Heart left ventricle (tissue), 16 donors: ENCODE measurements around the gene RNF43. TPM values are rescaled to one million over a fixed set of nuclear protein-coding genes. Genes with fewer than 3 reads are reported as not detected.

Experiments
- ATAC-seq, 4 donors: fragments of 200-7000 bp; cut with Tn5 transposase; one replicate each; pipeline ENCODE4 v1.9.1; 2020 to 2022; ENCODE audit warnings: moderate library complexity in 4 of 4, mild to moderate bottlenecking in 3 of 4, moderate number of reproducible peaks in 1 of 4
- DNase-seq, 5 donors: peaks; one replicate each; pipeline ENCODE4 v3.0.0-alpha.2; 2020
- H3K27ac ChIP-seq, 12 donors: fragments of 200-600 bp; sonication (generic) in 4 of 12; one replicate each; pipeline versions ENCODE4 v1.5.0 to v1.8.0; 2016 to 2022; ENCODE audit warnings: mild to moderate bottlenecking in 2 of 12
- H3K27me3 ChIP-seq, 9 donors: fragments of 200-600 bp; sonication (generic) in 2 of 9; one replicate each; pipeline versions ENCODE4 v1.5.1 to v1.8.0; 2016 to 2022; ENCODE audit warnings: mild to moderate bottlenecking in 3 of 9
- H3K36me3 ChIP-seq, 9 donors: fragments of 200-600 bp; sonication (generic) in 2 of 9; one replicate each; pipeline versions ENCODE4 v1.5.0 to v1.8.0; 2018 to 2022; ENCODE audit warnings: mild to moderate bottlenecking in 2 of 9
- H3K4me1 ChIP-seq, 12 donors: fragments of 200-600 bp; sonication (generic) in 4 of 12; one replicate each; pipeline versions ENCODE4 v1.5.0 to v1.8.0; 2016 to 2022; ENCODE audit warnings: mild to moderate bottlenecking in 3 of 12
- H3K4me3 ChIP-seq, 12 donors: fragments of 200-600 bp; sonication (generic) in 4 of 12; one replicate each; pipeline versions ENCODE4 v1.5.0 to v1.8.0; 2017 to 2022; ENCODE audit warnings: mild to moderate bottlenecking in 9 of 12, moderate library complexity in 4 of 12
- H3K9me3 ChIP-seq, 12 donors: fragments of 200-600 bp; sonication (generic) in 4 of 12; one replicate each; pipeline versions ENCODE4 v1.5.0 to v1.8.0; 2016 to 2022; ENCODE audit warnings: mild to moderate bottlenecking in 1 of 12
- POLR2A ChIP-seq, 2 donors: fragments of 450-650 bp; IDR thresholded peaks; one replicate each; pipeline ENCODE4 v1.6.1; 2017; ENCODE audit warnings: antibody characterized with exemption in 2 of 2, mild to moderate bottlenecking in 2 of 2, moderate library complexity in 2 of 2
- WGBS, 4 donors: extraction: QIAGEN DNeasy Blood & Tissue Kit in 2 of 4; methylation state at CpG; one replicate each; pipeline versions ENCODE4 v1.1.5 to v1.1.7; 2013 to 2018; 5-methylcytosine and 5-hydroxymethylcytosine counted together
- intact Hi-C, 10 donors: fragments of 100-400 bp; cut with DNase I; formaldehyde crosslinking; loops; one replicate each; pipeline versions ENCODE4 v1.11.1 to v1.14.2; 2022
- polyA plus RNA-seq, 2 donors: library from polyadenylated mRNA; stranded (reverse); fragments of 200-250 nt; gene quantifications; one replicate each; pipeline ENCODE4 v1.2.3, GENCODE V29; 2013
- total RNA-seq, 9 donors: library from RNA; depleted of rRNA in 2 of 9; stranded (reverse); fragments of >200 nt in 2 of 9; fragmentation: NEBNext Ultra II Directional in 3 of 9; extraction: Animal tissue kit (Norgen Biotek cat#: 25700) in 3 of 9; gene quantifications; one replicate each; pipeline versions ENCODE4 v1.1.0 to v1.2.4, GENCODE V29; 2016 to 2023
- TF ChIP-seq, protein P1 (sequence below), 12 donors: fragments of 200-600 bp; sonication (generic) in 4 of 12; IDR thresholded peaks; one replicate each; pipeline versions ENCODE4 v1.5.0 to v1.8.0; 2018 to 2022; ENCODE audit warnings: antibody characterized with exemption in 12 of 12, mild to moderate bottlenecking in 5 of 12
- donor health status: ischemic (EF 13 %, LVEDD 7.1; RV severe dilation, severe dysfunction).
- donor health status: healthy with polysubstance abuse.
- donor health status: DM: no; HTN: yes; CAD: no.
- donor health status: DM: no; HTN: no; CAD: no.
- donor health status: ischemic (EF 25% LVEDD 6.9; RV normal size, moderate dysfunction).
- donor health status: ischemic (EF 25% LVEDD 5.7; RV mildly dilated, moderate dysfunction).
- donor health status: healthy.
- donor health status: DM: yes; HTN: yes; CAD: no.
- donor health status: ischemic (EF 35%, LVEDD 5.7; RV mildly dilated, moderate dysfunction).
- donor health status: nonischemic (EF 11% LVEDD 7.7; RV severe dilation, severe dysfunction).
- donor health status: DM: yes; HTN: yes; CAD: no.
- donor health status: PGD.
- donor health status: ischemic (EF 29% LVEDD 5.4; RV normal size, mild dysfunction).
- donor health status: nonischemic (EF 23%, LVEDD 6.1; RV moderate dilation, normal function).

RNF43 gene
- total and polyA plus RNA-seq, 11 donors = 1.9 to 7.5 (median 4.9) TPM

DNA sequence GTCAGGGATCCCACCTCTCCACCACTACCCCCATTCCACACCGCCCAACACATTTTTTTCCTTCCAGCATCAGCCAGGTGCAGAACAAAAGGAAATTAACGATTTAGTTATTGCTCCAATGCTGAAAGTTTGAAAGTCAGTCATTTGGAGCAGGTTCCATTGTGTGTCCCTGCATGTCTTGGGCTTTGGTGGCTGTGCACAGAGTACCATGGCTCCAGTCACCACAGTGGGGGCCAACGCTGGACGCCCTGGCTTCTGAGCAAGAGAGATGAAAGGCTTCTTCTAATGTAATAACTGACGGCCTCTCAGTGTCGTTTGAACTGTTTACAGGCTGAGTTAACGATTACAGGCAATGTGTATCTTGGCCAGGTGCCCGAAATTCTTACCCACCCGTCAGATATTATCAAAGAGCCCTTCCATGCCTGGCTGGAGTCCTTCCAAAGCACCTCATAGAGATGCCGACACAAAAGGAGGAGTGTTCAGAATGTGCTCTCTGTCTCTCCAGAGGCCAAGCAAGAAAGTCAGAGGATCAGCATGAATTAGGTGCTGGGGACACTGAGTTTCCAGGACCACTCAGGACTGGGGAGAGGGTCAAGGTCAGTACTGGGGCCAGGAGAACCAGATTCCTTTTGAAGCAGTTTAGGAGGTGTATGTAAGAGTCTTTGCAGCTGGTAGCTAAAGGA is 25.9 kb downstream of the RNF43 start:
- peaks cover 0 to 22% (median 0%) of the 10 kb centered on the region in 9 donors for H3K27me3 ChIP-seq
- H3K36me3 ChIP-seq = no peaks in the 10 kb centered on the region
- intact Hi-C loops = no loop called here
- peak in 4 of 5 donors; percentile 23 to 39 (median 30) for DNase-seq
- H3K4me1 ChIP-seq = peaks cover 0 to 10% (median 3%) of the 10 kb centered on the region in 12 donors
- H3K27ac ChIP-seq = no peak overlapping the region
- peak; percentile 20 to 66 (median 37) for ATAC-seq
- 17 to 24% (median 20%) methylated on average over 10 of the region's 10 CpGs for whole genome bisulfite sequencing, 4 donors
- H3K4me3 ChIP-seq = no peak overlapping the region
- TF ChIP-seq POLR2A (IDR thresholded peaks at IDR 0.05) = no peak
- TF ChIP-seq, protein P1, sequence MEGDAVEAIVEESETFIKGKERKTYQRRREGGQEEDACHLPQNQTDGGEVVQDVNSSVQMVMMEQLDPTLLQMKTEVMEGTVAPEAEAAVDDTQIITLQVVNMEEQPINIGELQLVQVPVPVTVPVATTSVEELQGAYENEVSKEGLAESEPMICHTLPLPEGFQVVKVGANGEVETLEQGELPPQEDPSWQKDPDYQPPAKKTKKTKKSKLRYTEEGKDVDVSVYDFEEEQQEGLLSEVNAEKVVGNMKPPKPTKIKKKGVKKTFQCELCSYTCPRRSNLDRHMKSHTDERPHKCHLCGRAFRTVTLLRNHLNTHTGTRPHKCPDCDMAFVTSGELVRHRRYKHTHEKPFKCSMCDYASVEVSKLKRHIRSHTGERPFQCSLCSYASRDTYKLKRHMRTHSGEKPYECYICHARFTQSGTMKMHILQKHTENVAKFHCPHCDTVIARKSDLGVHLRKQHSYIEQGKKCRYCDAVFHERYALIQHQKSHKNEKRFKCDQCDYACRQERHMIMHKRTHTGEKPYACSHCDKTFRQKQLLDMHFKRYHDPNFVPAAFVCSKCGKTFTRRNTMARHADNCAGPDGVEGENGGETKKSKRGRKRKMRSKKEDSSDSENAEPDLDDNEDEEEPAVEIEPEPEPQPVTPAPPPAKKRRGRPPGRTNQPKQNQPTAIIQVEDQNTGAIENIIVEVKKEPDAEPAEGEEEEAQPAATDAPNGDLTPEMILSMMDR (IDR thresholded peaks at IDR 0.05) = no peak
- no peaks in the 10 kb centered on the region for H3K9me3 ChIP-seq

DNA sequence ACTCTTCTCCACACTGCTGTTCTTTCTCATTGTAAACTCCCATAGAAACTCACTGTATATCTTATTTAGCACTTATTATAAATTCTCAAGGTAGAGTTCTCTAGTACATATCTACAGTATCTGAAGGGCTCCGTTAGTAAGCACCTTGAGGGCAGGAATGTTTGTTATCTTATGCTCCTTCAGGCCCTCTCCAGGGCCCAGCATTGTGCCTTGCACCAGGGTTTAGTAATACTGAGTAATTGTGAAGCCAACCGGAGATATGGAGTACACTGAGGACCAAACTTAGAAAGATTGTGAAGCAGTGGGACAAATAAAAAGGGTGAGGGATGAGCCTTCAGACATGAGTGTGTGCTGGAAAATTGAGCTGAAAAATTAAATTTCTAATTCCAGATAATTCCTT is 26.4 kb downstream of the RNF43 start:
- DNase-seq (no peak), ATAC-seq (no peak)
- Histone ChIP-seq H3K36me3 (no peaks in the 10 kb centered on the region), H3K27ac (no peak overlapping the region), H3K4me3 (no peak overlapping the region), H3K4me1 (peaks cover 0 to 10% (median 3%) of the 10 kb centered on the region in 12 donors), H3K9me3 (no peaks in the 10 kb centered on the region), H3K27me3 (peaks cover 0 to 24% (median 0%) of the 10 kb centered on the region in 9 donors)
- intact Hi-C loops = no loop called here
- no peak for TF ChIP-seq POLR2A (IDR thresholded peaks at IDR 0.05)
- TF ChIP-seq, protein P1 (IDR thresholded peaks at IDR 0.05) = no peak
- WGBS, 4 donors = 75 to 88% (median 80%) methylated on average over 2 of the region's 2 CpGs

DNA sequence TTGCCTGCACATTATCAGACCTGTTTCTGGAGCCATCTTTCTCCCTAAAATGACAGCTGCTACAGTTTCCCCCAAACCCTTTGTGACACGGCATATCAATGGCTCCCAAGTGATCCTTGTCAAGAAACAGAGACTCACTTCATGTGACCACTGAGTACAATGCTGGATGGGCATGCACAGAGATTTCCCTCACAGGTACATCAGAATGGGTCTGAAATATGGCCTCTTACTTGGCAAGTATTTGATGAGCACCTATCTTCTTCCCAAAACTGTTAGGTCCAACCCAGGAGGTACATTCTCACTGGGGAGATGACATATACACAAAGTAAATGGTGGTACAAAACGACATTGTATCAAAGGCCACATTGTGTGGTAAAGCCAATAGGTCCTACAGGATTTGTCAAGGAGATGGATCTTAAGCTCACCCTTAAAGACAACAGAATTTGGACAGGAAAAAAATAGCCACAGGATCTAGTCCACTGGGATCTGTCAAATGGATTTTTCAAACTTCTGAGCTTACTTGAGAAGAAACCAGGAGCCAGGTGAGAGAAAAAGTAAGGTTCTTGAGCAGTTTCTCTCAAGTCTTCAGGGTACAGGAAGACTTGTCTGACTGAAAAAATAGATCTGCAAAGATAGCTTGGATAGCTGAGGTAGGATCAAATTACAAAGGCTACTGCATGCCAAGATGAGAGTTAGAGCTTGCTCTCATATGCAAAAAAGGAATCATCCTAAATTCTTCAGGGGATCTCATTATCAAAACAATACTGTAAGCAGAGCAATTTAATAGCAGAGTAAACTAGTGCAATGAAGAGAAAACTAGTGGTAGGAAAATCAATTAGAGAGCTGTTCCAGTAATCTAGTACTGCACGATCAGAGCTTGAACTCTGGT is 28.8 kb downstream of the RNF43 start:
- no peak overlapping the region for H3K27ac ChIP-seq
- no peaks in the 10 kb centered on the region for H3K9me3 ChIP-seq
- DNase-seq (no peak), ATAC-seq (no peak)
- intact Hi-C loops = no loop called here
- H3K36me3 ChIP-seq = no peaks in the 10 kb centered on the region
- peaks cover 0 to 15% (median 3%) of the 10 kb centered on the region in 12 donors for H3K4me1 ChIP-seq
- TF ChIP-seq, protein P1 (IDR thresholded peaks at IDR 0.05) = no peak
- no peak for TF ChIP-seq POLR2A (IDR thresholded peaks at IDR 0.05)
- peaks cover 0 to 21% (median 0%) of the 10 kb centered on the region in 9 donors for H3K27me3 ChIP-seq
- no peak overlapping the region for H3K4me3 ChIP-seq
- WGBS, 4 donors = 70 to 80% (median 75%) methylated on average over 3 of the region's 3 CpGs

DNA sequence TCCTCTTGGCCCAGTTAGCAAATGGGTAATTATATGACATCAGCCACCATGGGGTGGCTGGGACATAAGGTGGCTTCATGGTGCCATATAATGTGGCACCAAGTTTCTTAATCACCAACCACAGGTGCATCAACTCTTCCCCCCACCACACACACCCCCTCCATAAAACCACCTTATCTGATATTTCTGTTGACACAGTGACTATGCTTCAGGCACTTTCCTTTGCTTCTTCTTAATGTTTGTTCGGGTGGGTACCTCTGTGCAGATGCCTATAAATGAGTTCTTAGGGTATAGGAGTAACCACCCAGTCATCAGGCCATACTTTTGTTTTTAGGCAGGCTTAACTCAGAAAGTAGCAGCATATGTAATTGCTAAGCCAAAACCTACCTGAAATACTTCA is 29.5 kb downstream of the RNF43 start:
- Histone ChIP-seq H3K27me3 (peaks cover 0 to 18% (median 0%) of the 10 kb centered on the region in 9 donors), H3K4me1 (peaks cover 0 to 16% (median 3%) of the 10 kb centered on the region in 12 donors), H3K4me3 (no peak overlapping the region), H3K36me3 (no peaks in the 10 kb centered on the region), H3K27ac (no peak overlapping the region), H3K9me3 (no peaks in the 10 kb centered on the region)
- ATAC-seq (peak in 1 of 4 donors; percentile 16), DNase-seq (no peak)
- intact Hi-C loops = no loop called here
- TF ChIP-seq, protein P1 (IDR thresholded peaks at IDR 0.05) = no peak
- TF ChIP-seq POLR2A (IDR thresholded peaks at IDR 0.05) = no peak
- WGBS, 4 donors = 80 to 87% (median 83%) methylated on average over 1 of the region's 1 CpG
